Neural cell (in vitro differentiated cells): ENCODE measurements around the gene APOL5. TPM values are rescaled to one million over a fixed set of nuclear protein-coding genes. Genes with fewer than 3 reads are reported as not detected.

Source experiments
- H2AFZ ChIP-seq: fragments of 200-600, 300-800 bp; sonication (generic), shearing (Covaris generic); 2 replicates; pipeline ENCODE4 v1.6.0; 2014; ENCODE audit warnings: low read depth, mild to moderate bottlenecking, antibody characterized with exemption, low read length, moderate library complexity
- H3F3A ChIP-seq: fragments of 200-600 bp; shearing (Covaris generic); 2 replicates; pipeline ENCODE4 v1.6.1; 2016; ENCODE audit warnings: mild to moderate bottlenecking, moderate library complexity, mixed read lengths, antibody characterized with exemption, low read length; ENCODE audit not compliant: insufficient read depth, poor library complexity, severe bottlenecking
- H3K27ac ChIP-seq: fragments of 200-600, 300-800 bp; sonication (generic), shearing (Covaris generic); 2 replicates; pipeline ENCODE4 v1.5.1; 2014; ENCODE audit warnings: mild to moderate bottlenecking, low read length, moderate library complexity
- H3K27me3 ChIP-seq: fragments of 300-800, 200-600 bp; sonication (generic), shearing (Covaris generic); 2 replicates; pipeline ENCODE4 v1.6.0; 2014; ENCODE audit warnings: mild to moderate bottlenecking, low read depth, low read length, moderate library complexity; ENCODE audit not compliant: insufficient read depth
- H3K36me3 ChIP-seq: fragments of 300-800, 200-600 bp; sonication (generic), shearing (Covaris generic); 2 replicates; pipeline ENCODE4 v1.5.1; 2014; ENCODE audit warnings: mild to moderate bottlenecking, antibody characterized with exemption, low read length, moderate library complexity; ENCODE audit not compliant: insufficient read depth
- H3K4me2 ChIP-seq: fragments of 300-800, 200-600 bp; sonication (generic), shearing (Covaris generic); 2 replicates; pipeline ENCODE4 v1.6.0; 2014; ENCODE audit warnings: mild to moderate bottlenecking, low read length
- H3K4me3 ChIP-seq: fragments of 300-800, 200-600 bp; sonication (generic), shearing (Covaris generic); 2 replicates; pipeline ENCODE4 v1.5.1; 2014; ENCODE audit warnings: mild to moderate bottlenecking, low read length, moderate library complexity
- H3K79me2 ChIP-seq: fragments of 200-600 bp; shearing (Covaris generic); replicated peaks from 2 replicates; pipeline ENCODE4 v1.6.0; 2014; ENCODE audit warnings: mild to moderate bottlenecking, low read length, moderate library complexity; ENCODE audit not compliant: insufficient read depth
- H3K9ac ChIP-seq: fragments of 300-800, 200-600 bp; sonication (generic), shearing (Covaris generic); 2 replicates; pipeline ENCODE4 v1.6.1; 2016; ENCODE audit warnings: mild to moderate bottlenecking, low read length, mixed read lengths
- H3K9me2 ChIP-seq: fragments of 200-600 bp; shearing (Covaris generic); 2 replicates; pipeline ENCODE4 v1.6.1; 2016; ENCODE audit warnings: mild to moderate bottlenecking, low read length, mixed read lengths; ENCODE audit not compliant: insufficient read depth
- H3K9me3 ChIP-seq: fragments of 200-600, 300-800 bp; sonication (generic), shearing (Covaris generic); 2 replicates; pipeline ENCODE4 v1.6.1; 2016; ENCODE audit warnings: mild to moderate bottlenecking, mixed run types, low read length, moderate library complexity, mixed read lengths
- H4K20me1 ChIP-seq: fragments of 200-600 bp; shearing (Covaris generic); 2 replicates; pipeline ENCODE4 v1.6.1; 2016; ENCODE audit warnings: mild to moderate bottlenecking, mixed run types; ENCODE audit not compliant: insufficient read depth
- CTCF ChIP-seq: fragments of 450-650 bp; IDR thresholded peaks from 2 replicates; pipeline ENCODE4 v1.5.1; 2014; ENCODE audit warnings: antibody characterized with exemption, mild to moderate bottlenecking, moderate library complexity; ENCODE audit not compliant: poor library complexity, severe bottlenecking
- EP300 ChIP-seq: fragments of 450-650 bp; conservative IDR thresholded peaks from 2 replicates; pipeline ENCODE4 v1.6.1; 2014; ENCODE audit warnings: antibody characterized with exemption, mild to moderate bottlenecking, moderate library complexity; ENCODE audit not compliant: poor library complexity, severe bottlenecking
- EZH2 ChIP-seq: fragments of 200-600, 300-800 bp; shearing (Covaris generic), sonication (generic); IDR thresholded peaks from 2 replicates; pipeline ENCODE4 v1.6.1; 2014; ENCODE audit warnings: antibody characterized with exemption, low read length, borderline replicate concordance, mild to moderate bottlenecking; ENCODE audit not compliant: insufficient read depth, poor library complexity, severe bottlenecking
- MXI1 ChIP-seq: fragments of 450-650 bp; conservative IDR thresholded peaks from 2 replicates; pipeline ENCODE4 v1.6.1; 2014; ENCODE audit warnings: antibody characterized with exemption, mild to moderate bottlenecking; ENCODE audit not compliant: poor library complexity, severe bottlenecking
- POLR2AphosphoS5 ChIP-seq: IDR thresholded peaks from 2 replicates; pipeline ENCODE4 v1.6.1; 2012
- RAD21 ChIP-seq: fragments of 450-650 bp; conservative IDR thresholded peaks from 2 replicates; pipeline ENCODE4 v1.6.1; 2014; ENCODE audit warnings: antibody characterized with exemption, mild to moderate bottlenecking, moderate library complexity
- SMC3 ChIP-seq: fragments of 450-650 bp; conservative IDR thresholded peaks from 2 replicates; pipeline ENCODE4 v1.6.1; 2014; ENCODE audit warnings: antibody characterized with exemption, mild to moderate bottlenecking, moderate library complexity; ENCODE audit not compliant: poor library complexity
- TAF1 ChIP-seq: IDR thresholded peaks from 2 replicates; pipeline ENCODE4 v1.6.1; 2012; ENCODE audit warnings: low read depth
- polyA plus RNA-seq: library from polyadenylated mRNA; depleted of rRNA; stranded (reverse); fragments of >200 nt; gene quantifications from 2 replicates; pipeline ENCODE4 v1.2.3, GENCODE V29; 2014
- TF ChIP-seq, protein P1 (sequence below): IDR thresholded peaks from 2 replicates; pipeline ENCODE4 v1.6.1; 2012; ENCODE audit warnings: borderline replicate concordance

APOL5 gene
- polyA plus RNA-seq, 1 donor from 2014 or later = not detected

DNA sequence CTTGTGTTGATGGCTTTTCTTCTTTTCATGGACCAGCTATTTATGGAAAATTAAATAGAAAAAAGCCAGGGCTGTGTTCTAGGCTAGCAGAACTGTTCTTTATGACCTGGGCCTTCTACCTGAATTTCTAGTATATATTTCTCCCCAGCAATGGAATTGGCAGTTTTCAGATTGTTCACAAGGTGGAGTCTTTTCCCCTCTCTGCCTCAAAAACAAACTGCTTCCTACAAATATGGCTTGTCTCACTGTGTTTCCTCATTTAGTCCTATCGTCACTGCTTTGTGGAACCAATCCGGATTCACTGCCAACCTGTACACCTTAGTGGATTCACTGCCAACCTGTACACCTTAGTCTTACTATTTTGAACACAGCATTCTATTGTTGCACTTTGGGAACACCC lies 5.0 kb upstream of the APOL5 start (continued):
- TF ChIP-seq EZH2 = no peak

DNA sequence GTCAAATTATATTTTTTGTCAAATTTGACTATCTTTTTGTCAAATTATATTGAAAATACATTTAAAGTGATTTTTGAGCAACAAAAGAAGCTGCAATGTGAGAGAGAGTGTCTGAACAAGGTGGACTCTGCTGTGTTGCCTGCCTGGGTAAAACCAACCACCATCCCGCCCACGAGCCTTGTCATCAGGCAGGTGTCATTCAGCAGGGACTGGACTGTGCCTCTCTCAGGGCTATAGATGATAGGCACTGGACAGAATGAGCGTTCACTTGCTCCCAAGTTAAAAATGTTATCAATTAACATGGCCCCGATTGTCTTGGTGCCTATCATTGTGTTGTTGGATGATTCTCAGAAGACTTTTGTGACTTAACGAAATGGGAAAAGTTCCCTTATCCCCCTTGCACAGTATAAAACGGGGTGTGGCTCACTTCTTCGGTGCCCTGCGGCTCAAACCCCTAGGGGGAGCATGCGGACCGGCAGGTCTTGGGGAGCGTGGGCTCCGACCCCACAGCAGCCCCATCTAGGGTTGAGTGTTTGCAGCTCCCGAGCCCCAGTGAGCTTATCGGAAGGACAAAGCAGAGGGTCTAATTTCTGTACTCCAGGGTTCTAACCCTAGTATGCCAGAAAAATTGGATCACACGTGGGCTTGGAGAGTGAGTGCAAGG lies 1.7 kb downstream of the APOL5 start:
- Histone ChIP-seq H2AFZ (no peak overlapping the region), H3K27ac (no peak overlapping the region), H3F3A (no peaks in the 10 kb centered on the region), H3K36me3 (no peaks in the 10 kb centered on the region), H3K9me2 (no peaks in the 10 kb centered on the region), H3K4me3 (no peak overlapping the region), H3K4me2 (no peak overlapping the region), H4K20me1 (no peaks in the 10 kb centered on the region), H3K9me3 (no peaks in the 10 kb centered on the region), H3K79me2 (no peaks in the 10 kb centered on the region), H3K9ac (no peak overlapping the region), H3K27me3 (no peaks in the 10 kb centered on the region)
- no peak for TF ChIP-seq MXI1
- no peak for TF ChIP-seq CTCF
- no peak for TF ChIP-seq SMC3
- TF ChIP-seq TAF1 = no peak
- TF ChIP-seq EZH2 = no peak
- no peak for TF ChIP-seq POLR2AphosphoS5
- TF ChIP-seq, protein P1, sequence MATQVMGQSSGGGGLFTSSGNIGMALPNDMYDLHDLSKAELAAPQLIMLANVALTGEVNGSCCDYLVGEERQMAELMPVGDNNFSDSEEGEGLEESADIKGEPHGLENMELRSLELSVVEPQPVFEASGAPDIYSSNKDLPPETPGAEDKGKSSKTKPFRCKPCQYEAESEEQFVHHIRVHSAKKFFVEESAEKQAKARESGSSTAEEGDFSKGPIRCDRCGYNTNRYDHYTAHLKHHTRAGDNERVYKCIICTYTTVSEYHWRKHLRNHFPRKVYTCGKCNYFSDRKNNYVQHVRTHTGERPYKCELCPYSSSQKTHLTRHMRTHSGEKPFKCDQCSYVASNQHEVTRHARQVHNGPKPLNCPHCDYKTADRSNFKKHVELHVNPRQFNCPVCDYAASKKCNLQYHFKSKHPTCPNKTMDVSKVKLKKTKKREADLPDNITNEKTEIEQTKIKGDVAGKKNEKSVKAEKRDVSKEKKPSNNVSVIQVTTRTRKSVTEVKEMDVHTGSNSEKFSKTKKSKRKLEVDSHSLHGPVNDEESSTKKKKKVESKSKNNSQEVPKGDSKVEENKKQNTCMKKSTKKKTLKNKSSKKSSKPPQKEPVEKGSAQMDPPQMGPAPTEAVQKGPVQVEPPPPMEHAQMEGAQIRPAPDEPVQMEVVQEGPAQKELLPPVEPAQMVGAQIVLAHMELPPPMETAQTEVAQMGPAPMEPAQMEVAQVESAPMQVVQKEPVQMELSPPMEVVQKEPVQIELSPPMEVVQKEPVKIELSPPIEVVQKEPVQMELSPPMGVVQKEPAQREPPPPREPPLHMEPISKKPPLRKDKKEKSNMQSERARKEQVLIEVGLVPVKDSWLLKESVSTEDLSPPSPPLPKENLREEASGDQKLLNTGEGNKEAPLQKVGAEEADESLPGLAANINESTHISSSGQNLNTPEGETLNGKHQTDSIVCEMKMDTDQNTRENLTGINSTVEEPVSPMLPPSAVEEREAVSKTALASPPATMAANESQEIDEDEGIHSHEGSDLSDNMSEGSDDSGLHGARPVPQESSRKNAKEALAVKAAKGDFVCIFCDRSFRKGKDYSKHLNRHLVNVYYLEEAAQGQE = no peak
- no peak for TF ChIP-seq EP300
- TF ChIP-seq RAD21 = no peak

- Histone ChIP-seq H3K79me2 (no peaks in the 10 kb centered on the region), H3F3A (no peaks in the 10 kb centered on the region), H3K9me3 (no peaks in the 10 kb centered on the region), H3K4me2 (no peak overlapping the region), H3K9ac (no peak overlapping the region), H4K20me1 (no peaks in the 10 kb centered on the region), H3K36me3 (no peaks in the 10 kb centered on the region), H3K9me2 (no peaks in the 10 kb centered on the region), H3K27ac (no peak overlapping the region), H2AFZ (no peak overlapping the region), H3K4me3 (no peak overlapping the region), H3K27me3 (no peaks in the 10 kb centered on the region)
- TF ChIP-seq TAF1 = no peak
- TF ChIP-seq MXI1 = no peak
- TF ChIP-seq RAD21 = no peak
- TF ChIP-seq POLR2AphosphoS5 = no peak
- TF ChIP-seq SMC3 = no peak
- TF ChIP-seq EZH2 = no peak
- no peak for TF ChIP-seq CTCF
- TF ChIP-seq EP300 = no peak
- TF ChIP-seq, protein P1 = no peak
Observed at GRCh38 chr22:35721960-35722359, 4.3 kb downstream of the APOL5 start.
